GM18498 (cell line): ENCODE data around the gene PTCSC3.
"Not testable (repeated sequence)": the region's sequence is repeated elsewhere in the genome, so short reads cannot be mapped to it uniquely, and the experiment has no call there.

Experiments
- ATAC-seq: cut with Tn5 transposase; IDR thresholded peaks from one replicate; pipeline ENCODE4 v1.9.1; 2021; ENCODE audit warnings: mild to moderate bottlenecking, moderate library complexity; ENCODE audit not compliant: unreplicated experiment

The PTCSC3 gene

GRCh38 chr14:36174767-36175424, 1.6 kb downstream of the PTCSC3 start:
- no peak for ATAC-seq

GRCh38 chr14:36173161-36173560, 3.4 kb downstream of the PTCSC3 start:
- no peak for ATAC-seq

- ATAC-seq, result no peak
These were observed 4.9 kb downstream of the PTCSC3 start for GRCh38 chr14:36171607-36172006.

- no peak for ATAC-seq
These were observed 9.1 kb downstream of the PTCSC3 start for GRCh38 chr14:36167431-36167830.

GRCh38 chr14:36163451-36163850, 13.1 kb downstream of the PTCSC3 start:
- no peak for ATAC-seq

- ATAC-seq, result no peak
These were observed 14.3 kb downstream of the PTCSC3 start for GRCh38 chr14:36162267-36162666.

GRCh38 chr14:36161776-36162175, 14.7 kb downstream of the PTCSC3 start:
- ATAC-seq, result no peak

- no peak for ATAC-seq
These were observed 25.2 kb downstream of the PTCSC3 start for GRCh38 chr14:36151335-36151734.

- ATAC-seq, result no peak
These were observed 42.5 kb downstream of the PTCSC3 start for GRCh38 chr14:36134038-36134437.

GRCh38 chr14:36132826-36133225, 43.7 kb downstream of the PTCSC3 start:
- no peak for ATAC-seq

GRCh38 chr14:36130186-36130585, 46.3 kb downstream of the PTCSC3 start:
- no peak for ATAC-seq

GRCh38 chr14:36129181-36129580, 47.3 kb downstream of the PTCSC3 start:
- no peak for ATAC-seq

- no peak for ATAC-seq
These were observed 63.2 kb downstream of the PTCSC3 start for GRCh38 chr14:36113341-36113740.

GRCh38 chr14:36111822-36112583, 64.5 kb downstream of the PTCSC3 start:
- ATAC-seq, result no peak

- ATAC-seq, result no peak
These were observed 71.1 kb downstream of the PTCSC3 start for GRCh38 chr14:36105401-36105800.

GRCh38 chr14:36104258-36104657, 72.3 kb downstream of the PTCSC3 start:
- ATAC-seq, result not testable (repeated sequence)

- no peak for ATAC-seq
These were observed 76.9 kb downstream of the PTCSC3 start for GRCh38 chr14:36099619-36100018.

GRCh38 chr14:36097356-36097755, 79.2 kb downstream of the PTCSC3 start:
- ATAC-seq, result no peak

- ATAC-seq, result no peak
These were observed 80.4 kb downstream of the PTCSC3 start for GRCh38 chr14:36096090-36096489.

- ATAC-seq, result no peak
These were observed 81.6 kb downstream of the PTCSC3 start for GRCh38 chr14:36094963-36095362.

- ATAC-seq, result peak; percentile 84
These were observed 85.4 kb downstream of the PTCSC3 start for GRCh38 chr14:36091096-36091495.

- no peak for ATAC-seq
These were observed 89.1 kb downstream of the PTCSC3 start for GRCh38 chr14:36087411-36087810.
